ENCODE data around the gene NAV1.

DNA sequence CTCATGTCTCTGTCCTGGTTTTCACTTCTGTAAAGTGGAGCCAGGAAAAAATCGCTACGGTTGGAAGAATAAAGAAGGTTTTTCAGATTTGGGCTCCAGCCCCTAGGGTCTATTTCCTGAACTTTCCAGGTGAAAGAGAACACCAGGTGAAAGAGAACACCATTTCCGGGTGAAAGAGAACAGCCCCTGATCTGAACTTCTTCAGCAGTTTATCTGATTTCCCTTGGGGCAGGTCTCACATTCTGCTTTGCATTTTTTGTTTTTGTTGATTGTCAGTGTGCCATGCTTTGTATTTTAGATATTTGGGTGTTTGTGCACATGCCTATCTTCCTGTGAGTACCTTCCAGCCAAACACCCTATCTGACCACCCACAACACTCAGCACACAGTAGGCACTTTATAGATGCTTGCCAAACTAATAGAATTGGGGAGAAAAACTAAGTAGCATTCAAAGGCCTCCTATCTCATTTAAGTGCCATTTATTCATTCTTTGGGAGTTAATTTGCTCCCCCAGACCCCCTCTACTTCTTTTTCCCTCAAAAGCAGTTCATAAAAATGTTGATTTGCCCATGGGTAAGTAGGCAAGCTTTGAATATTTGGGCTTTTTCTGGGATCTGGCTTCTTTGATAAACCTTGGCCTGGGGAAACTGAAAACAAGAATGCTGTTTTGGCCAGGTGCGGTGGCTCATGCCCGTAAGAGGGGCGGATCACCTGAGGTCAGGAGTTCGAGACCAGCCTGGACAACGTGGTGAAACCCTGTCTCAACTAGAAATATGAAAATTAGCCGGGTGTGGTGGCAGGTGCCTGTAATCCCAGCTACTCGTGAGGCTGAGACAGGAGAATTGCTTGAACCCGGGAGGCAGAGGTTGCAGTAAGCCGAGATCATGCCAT is 2.2 kb downstream of the NAV1 start:
- TF ChIP-seq GATA2 (IDR thresholded peaks at IDR 0.05; ENCODE audit: low read depth, low read length) (no peak; the same call in 1 of the 2 replicates), GATA3 (IDR thresholded peaks at IDR 0.05; ENCODE audit: low read depth, low read length) (no peak)
